Ovary (tissue), 9 donors: ENCODE results near the gene ZNF138. TPM values are rescaled to one million over a fixed set of nuclear protein-coding genes. Genes with fewer than 3 reads are reported as not detected.
"Not testable (repeated sequence)": the region's sequence is repeated elsewhere in the genome, so short reads cannot be mapped to it uniquely, and the experiment has no call there.

Experiments used
- DNase-seq, 5 donors: peaks; one replicate each; pipeline ENCODE4 v3.0.0-alpha.2; 2019 to 2020
- H3K27ac ChIP-seq, 2 donors: fragments of 200-600 bp; one replicate each; pipeline versions ENCODE4 v1.5.1 to v1.8.0; 2019 to 2022
- H3K27me3 ChIP-seq: fragments of 200-600 bp; one replicate; pipeline ENCODE4 v1.8.0; 2022
- H3K36me3 ChIP-seq: fragments of 200-600 bp; sonication (generic); one replicate; pipeline ENCODE4 v1.5.1; 2019
- H3K4me1 ChIP-seq: one replicate; pipeline ENCODE4 v1.8.1; 2013; ENCODE audit warnings: mild to moderate bottlenecking, moderate library complexity; ENCODE audit not compliant: insufficient read depth
- H3K4me3 ChIP-seq: fragments of 200-600 bp; sonication (generic); one replicate; pipeline ENCODE4 v1.5.1; 2017
- H3K9me3 ChIP-seq, 2 donors: fragments of 200-600 bp in 1 of 2; sonication (generic) in 1 of 2; one replicate each; pipeline versions ENCODE4 v1.5.1 to v1.8.1; 2013 to 2019; ENCODE audit warnings: mild to moderate bottlenecking in 1 of 2, moderate library complexity in 1 of 2
- EP300 ChIP-seq: sonication (generic); formaldehyde crosslinking; IDR thresholded peaks from one replicate; pipeline ENCODE4 v1.6.1; 2017; ENCODE audit warnings: antibody characterized with exemption
- POLR2A ChIP-seq: fragments of 450-650 bp; IDR thresholded peaks from one replicate; pipeline ENCODE4 v1.6.1; 2017; ENCODE audit warnings: antibody characterized with exemption, mild to moderate bottlenecking, moderate library complexity
- WGBS, 3 donors: extraction: QIAGEN DNeasy Blood & Tissue Kit in 1 of 3; methylation state at CpG; one replicate each; pipeline versions ENCODE4 v1.1.5 to v1.1.7; 2013 to 2017; 5-methylcytosine and 5-hydroxymethylcytosine counted together
- intact Hi-C, 4 donors: fragments of 100-400 bp; cut with DNase I; formaldehyde crosslinking; loops; one replicate each; pipeline versions ENCODE4 v1.11.0 to v1.15.1; 2022 to 2023
- polyA plus RNA-seq, 2 donors: library from polyadenylated mRNA; stranded (reverse); fragments of 200-250 nt in 1 of 2; fragments of 350-450 nt in 1 of 2; fragmentation: Illumina TruSeq in 1 of 2; extraction: RNeasy Lipid Tissue Mini Kit (QIAGEN cat#74804) in 1 of 2; gene quantifications; one replicate each; pipeline ENCODE4 v1.2.3, GENCODE V29; 2013 to 2014
- total RNA-seq, 7 donors: library from RNA; depleted of rRNA in 2 of 7; stranded (reverse); fragments of >200 nt in 2 of 7; fragmentation: NEBNext Ultra II Directional in 3 of 7; extraction: Animal tissue kit (Norgen Biotek cat#: 25700) in 3 of 7; gene quantifications; one replicate each; pipeline versions ENCODE4 v1.1.0 to v1.2.4, GENCODE V29; 2016 to 2023
- TF ChIP-seq, protein P1 (sequence below), 3 donors: fragments of 450-650 bp in 2 of 3; fragments of 200-600 bp in 1 of 3; IDR thresholded peaks; one replicate each; pipeline versions ENCODE4 v1.5.1 to v1.8.0; 2016 to 2022; ENCODE audit warnings: antibody characterized with exemption in 3 of 3, mild to moderate bottlenecking in 1 of 3
- donor health status: DM: no; HTN: no; CAD: no; lungs with moderate emphysema.
- donor health status: DM: no; HTN: no; CAD: no.
- donor health status: Bipolar disorder and iron deficiency.
- donor health status: DM: yes; HTN: yes; CAD: no.
- donor health status: DM: no; HTN: no; CAD: no.
- donor health status: DM: yes; HTN: yes; CAD: no.

The ZNF138 gene
- total and polyA plus RNA-seq, 9 donors, result 5.3 to 14.1 (median 9.9) TPM

DNA sequence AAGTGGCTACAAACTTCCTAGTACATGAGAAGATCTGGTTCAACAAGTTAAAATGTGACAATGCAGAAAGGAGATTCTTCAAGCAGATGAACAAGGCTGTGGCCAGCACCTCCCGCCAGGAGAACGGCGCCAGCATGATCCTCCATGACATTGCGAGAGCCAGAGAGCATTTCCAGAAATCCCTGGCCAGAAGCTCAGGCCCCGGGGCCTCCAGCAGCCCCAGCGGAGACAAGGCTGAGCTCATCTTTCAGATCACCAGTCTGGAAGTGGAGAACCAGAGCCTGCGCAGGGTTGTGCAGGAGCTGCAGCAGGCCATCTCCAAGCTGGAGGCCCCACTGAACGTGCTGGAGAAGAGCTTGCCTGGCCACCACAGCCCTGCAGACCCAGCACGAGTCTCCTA lies 68.8 kb downstream of the ZNF138 start:
- TF ChIP-seq POLR2A (no peak), EP300 (no peak)
- TF ChIP-seq, protein P1, sequence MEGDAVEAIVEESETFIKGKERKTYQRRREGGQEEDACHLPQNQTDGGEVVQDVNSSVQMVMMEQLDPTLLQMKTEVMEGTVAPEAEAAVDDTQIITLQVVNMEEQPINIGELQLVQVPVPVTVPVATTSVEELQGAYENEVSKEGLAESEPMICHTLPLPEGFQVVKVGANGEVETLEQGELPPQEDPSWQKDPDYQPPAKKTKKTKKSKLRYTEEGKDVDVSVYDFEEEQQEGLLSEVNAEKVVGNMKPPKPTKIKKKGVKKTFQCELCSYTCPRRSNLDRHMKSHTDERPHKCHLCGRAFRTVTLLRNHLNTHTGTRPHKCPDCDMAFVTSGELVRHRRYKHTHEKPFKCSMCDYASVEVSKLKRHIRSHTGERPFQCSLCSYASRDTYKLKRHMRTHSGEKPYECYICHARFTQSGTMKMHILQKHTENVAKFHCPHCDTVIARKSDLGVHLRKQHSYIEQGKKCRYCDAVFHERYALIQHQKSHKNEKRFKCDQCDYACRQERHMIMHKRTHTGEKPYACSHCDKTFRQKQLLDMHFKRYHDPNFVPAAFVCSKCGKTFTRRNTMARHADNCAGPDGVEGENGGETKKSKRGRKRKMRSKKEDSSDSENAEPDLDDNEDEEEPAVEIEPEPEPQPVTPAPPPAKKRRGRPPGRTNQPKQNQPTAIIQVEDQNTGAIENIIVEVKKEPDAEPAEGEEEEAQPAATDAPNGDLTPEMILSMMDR (IDR thresholded peaks at IDR 0.05), result no peak
- Histone ChIP-seq H3K36me3 (no peaks in the 10 kb centered on the region), H3K4me1 (peaks cover 1% of the 10 kb centered on the region), H3K27me3 (no peaks in the 10 kb centered on the region), H3K4me3 (no peak overlapping the region), H3K27ac (no peak overlapping the region), H3K9me3 (no peaks in the 10 kb centered on the region)
- DNase-seq, result no peak
- 88 to 93% (median 91%) methylated on average over 9 of the region's 9 CpGs for WGBS, 3 donors
- intact Hi-C loops, result no loop called here

DNA sequence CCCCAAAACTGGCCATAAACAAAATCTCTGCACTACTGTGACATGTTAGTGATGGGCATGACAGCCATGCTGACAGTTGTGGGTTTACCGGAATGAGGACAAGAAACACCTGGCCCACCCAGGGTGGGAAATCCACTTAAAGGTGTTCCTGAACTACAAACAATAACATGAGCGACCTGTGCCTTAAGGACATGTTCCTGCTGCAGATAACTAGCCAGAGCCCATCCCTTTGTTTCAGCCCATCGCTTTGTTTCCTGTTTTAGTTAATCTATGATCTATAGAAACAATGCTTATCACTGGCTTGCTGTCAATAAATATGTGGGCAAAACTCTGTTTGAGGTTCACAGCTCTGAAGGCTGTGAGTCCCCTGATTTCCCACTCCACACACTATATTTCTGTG lies 69.3 kb downstream of the ZNF138 start:
- H3K4me1 ChIP-seq, H3K27me3 ChIP-seq, DNase-seq, H3K4me3 ChIP-seq, H3K9me3 ChIP-seq, H3K27ac ChIP-seq, H3K36me3 ChIP-seq, intact Hi-C loops: not testable (repeated sequence)
- 86 to 95% (median 92%) methylated on average over 3 of the region's 3 CpGs for WGBS, 3 donors

GRCh38 chr7:64863969-64864368 lies 69.7 kb downstream of the ZNF138 start:
- H3K36me3 ChIP-seq, result no peaks in the 10 kb centered on the region
- 73 to 81% (median 81%) methylated on average over 7 of the region's 7 CpGs for WGBS, 3 donors
- no peak overlapping the region for H3K4me3 ChIP-seq
- no peaks in the 10 kb centered on the region for H3K27me3 ChIP-seq
- H3K4me1 ChIP-seq, result peaks cover 1% of the 10 kb centered on the region
- H3K9me3 ChIP-seq, result no peaks in the 10 kb centered on the region
- H3K27ac ChIP-seq, result no peak overlapping the region
- intact Hi-C loops, result no loop called here
- DNase-seq, result no peak
- TF ChIP-seq EP300, result no peak
- TF ChIP-seq POLR2A, result no peak
- TF ChIP-seq, protein P1 (IDR thresholded peaks at IDR 0.05), result no peak

DNA sequence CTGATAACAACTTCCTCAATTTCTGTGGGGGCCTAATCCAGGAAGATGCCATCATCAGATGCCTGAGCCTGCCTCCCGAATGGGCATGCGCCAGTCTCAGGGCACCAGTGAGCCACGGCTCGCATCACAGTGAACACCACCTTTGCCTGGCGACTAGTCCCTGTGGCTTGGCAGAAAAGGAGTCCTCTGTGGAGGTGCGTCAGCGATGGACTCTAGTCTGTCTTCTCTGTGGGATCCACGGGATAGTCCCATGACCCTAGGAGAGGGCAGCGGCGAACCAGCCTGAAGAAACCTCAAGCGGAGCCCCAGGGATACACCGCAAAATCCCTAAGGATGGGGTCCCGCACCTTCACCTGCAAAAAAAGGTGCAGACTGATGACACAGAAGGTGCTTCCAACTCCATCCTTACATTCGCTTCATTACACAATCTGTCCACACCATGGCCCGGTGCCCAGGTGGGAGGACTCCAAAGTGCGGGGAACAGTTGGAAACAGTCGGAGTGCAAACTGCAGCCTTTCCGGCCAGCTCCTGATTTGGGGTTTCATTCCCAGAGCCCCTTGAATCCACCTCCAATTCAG lies 73.7 kb downstream of the ZNF138 start:
- TF ChIP-seq, protein P1 (IDR thresholded peaks at IDR 0.05), result no peak
- TF ChIP-seq POLR2A, result no peak
- intact Hi-C loops, result no loop called here
- WGBS, 3 donors, result 88 to 93% (median 90%) methylated on average over 18 of the region's 18 CpGs
- Histone ChIP-seq H3K9me3 (no peaks in the 10 kb centered on the region), H3K36me3 (no peaks in the 10 kb centered on the region), H3K27ac (no peak overlapping the region), H3K4me3 (no peak overlapping the region), H3K27me3 (no peaks in the 10 kb centered on the region), H3K4me1 (peaks cover 1% of the 10 kb centered on the region)
- no peak for DNase-seq

DNA sequence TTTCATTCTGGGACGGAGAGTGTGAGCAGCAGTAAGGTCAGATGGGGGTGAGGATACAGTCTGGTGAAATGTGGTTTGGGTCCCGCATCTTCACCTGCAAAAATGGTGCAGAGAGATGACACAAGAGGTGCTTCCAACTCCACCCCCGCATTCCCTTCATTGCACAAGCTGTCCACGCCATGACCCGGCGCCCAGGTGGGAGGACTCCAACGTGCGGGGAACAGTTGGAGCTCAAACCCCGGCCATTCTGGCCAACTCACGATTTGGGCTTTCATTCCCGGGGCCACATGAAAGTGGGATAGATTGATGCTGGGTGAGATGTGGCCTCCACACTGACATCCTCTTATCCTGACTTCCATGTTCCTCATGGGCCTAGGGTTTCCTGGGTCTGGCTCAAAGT lies 74.3 kb downstream of the ZNF138 start:
- WGBS, 3 donors, result 89 to 91% (median 91%) methylated on average over 11 of the region's 11 CpGs
- Histone ChIP-seq H3K27ac (no peak overlapping the region), H3K9me3 (no peaks in the 10 kb centered on the region), H3K4me3 (no peak overlapping the region), H3K4me1 (peaks cover 1% of the 10 kb centered on the region), H3K36me3 (no peaks in the 10 kb centered on the region), H3K27me3 (no peaks in the 10 kb centered on the region)
- no peak for TF ChIP-seq POLR2A
- TF ChIP-seq, protein P1 (IDR thresholded peaks at IDR 0.05), result no peak
- no peak for TF ChIP-seq EP300
- intact Hi-C loops, result no loop called here
- DNase-seq, result no peak
